Progenitor cell of endocrine pancreas (in vitro differentiated cells): Measurements from ENCODE around the gene ARMC2. TPM values are rescaled to one million over a fixed set of nuclear protein-coding genes. Genes with fewer than 3 reads are reported as not detected.

Experiments used
- DNase-seq: peaks from one replicate; pipeline ENCODE4 v3.0.0; 2021; ENCODE audit warnings: low spot score; ENCODE audit not compliant: unreplicated experiment
- H3K27ac Mint-ChIP-seq: 2 replicates; pipeline ENCODE4 v1.8.0; 2021; ENCODE audit warnings: mild to moderate bottlenecking, moderate library complexity, mixed read lengths
- H3K27me3 Mint-ChIP-seq: 2 replicates; pipeline ENCODE4 v1.8.0; 2021; ENCODE audit warnings: mixed read lengths
- H3K36me3 Mint-ChIP-seq: 2 replicates; pipeline ENCODE4 v1.8.0; 2022; ENCODE audit warnings: mixed read lengths; ENCODE audit not compliant: insufficient read depth
- H3K4me1 Mint-ChIP-seq: 2 replicates; pipeline ENCODE4 v1.8.0; 2021; ENCODE audit warnings: low read depth, mixed read lengths
- H3K4me3 Mint-ChIP-seq: 2 replicates; pipeline ENCODE4 v1.8.0; 2021; ENCODE audit warnings: low read depth, mild to moderate bottlenecking, moderate library complexity, mixed read lengths
- H3K9me3 Mint-ChIP-seq: 2 replicates; pipeline ENCODE4 v1.8.0; 2021; ENCODE audit warnings: low read depth, mixed read lengths
- CTCF ChIP-seq: fragments of 200-600 bp; sonication (generic); IDR thresholded peaks from one replicate; pipeline ENCODE4 v1.5.0; 2021; ENCODE audit warnings: antibody characterized with exemption, mild to moderate bottlenecking; ENCODE audit not compliant: unreplicated experiment
- long read RNA-seq: library from polyadenylated mRNA; unstranded; transcript quantifications from one replicate; pipeline ENCODE4 v2.0.0, GENCODE V29; 2020
- total RNA-seq: library from RNA; stranded (reverse); gene quantifications from 2 replicates; pipeline ENCODE4 v1.2.1, GENCODE V29; 2021

The ARMC2 gene
- 16.1 and 16.5 TPM in 2 replicates for total RNA-seq
- long read RNA-seq, partial matches to known transcripts: 6 of 9 reads
- long read RNA-seq, other reads (novel, unspliced or antisense): 3 of 9 reads

GRCh38 chr6:108848116-108848868 is at the start of gene ARMC2:
Gene ARMC2 (plus strand): TSS chr6:108848422. CDS start chr6:108854268, 5,846 bp downstream.
- Mint-ChIP-seq H3K27me3 (peaks cover 10% of the 10 kb centered on the region), H3K4me3 (peak within 1 kb of the TSS; percentile 77), H3K36me3 (no peaks in the 10 kb centered on the region), H3K9me3 (no peaks in the 10 kb centered on the region), H3K4me1 (peaks cover 3% of the 10 kb centered on the region), H3K27ac (no peak within 1 kb of the TSS)
- TF ChIP-seq CTCF: no peak
- peak; percentile 94 for DNase-seq

- H3K27ac Mint-ChIP-seq: peak overlapping the region; percentile 93
- H3K27me3 Mint-ChIP-seq: no peaks in the 10 kb centered on the region
- no peak for DNase-seq
- no peak overlapping the region for H3K4me3 Mint-ChIP-seq
- no peaks in the 10 kb centered on the region for H3K9me3 Mint-ChIP-seq
- TF ChIP-seq CTCF: no peak
- peaks cover 63% of the 10 kb centered on the region for H3K4me1 Mint-ChIP-seq
- no peaks in the 10 kb centered on the region for H3K36me3 Mint-ChIP-seq
Observed at GRCh38 chr6:108798670-108799353, 49.4 kb upstream of the ARMC2 start.

GRCh38 chr6:108799354-108799717 is 48.9 kb upstream of the ARMC2 start:
- H3K27ac Mint-ChIP-seq: no peak overlapping the region
- no peaks in the 10 kb centered on the region for H3K9me3 Mint-ChIP-seq
- no peak for DNase-seq
- no peak for TF ChIP-seq CTCF
- H3K36me3 Mint-ChIP-seq: no peaks in the 10 kb centered on the region
- peaks cover 59% of the 10 kb centered on the region for H3K4me1 Mint-ChIP-seq
- no peak overlapping the region for H3K4me3 Mint-ChIP-seq
- no peaks in the 10 kb centered on the region for H3K27me3 Mint-ChIP-seq

GRCh38 chr6:108799791-108800190 is 48.4 kb upstream of the ARMC2 start:
- no peaks in the 10 kb centered on the region for H3K9me3 Mint-ChIP-seq

More at GRCh38 chr6:108799791-108800190, 48.4 kb upstream of the ARMC2 start:
- Mint-ChIP-seq H3K27me3 (no peaks in the 10 kb centered on the region), H3K4me3 (no peak overlapping the region), H3K36me3 (no peaks in the 10 kb centered on the region), H3K4me1 (peaks cover 55% of the 10 kb centered on the region), H3K27ac (no peak overlapping the region)
- no peak for DNase-seq
- no peak for TF ChIP-seq CTCF
